ENCODE measurements around the gene BEAN1.
A peak's percentile ranks its signal among the peaks of the same experiment; 100 is the strongest.

The BEAN1 gene

GRCh38 chr16:66395806-66396555, 31.1 kb upstream of the BEAN1 start:
- DNase-seq (ENCODE audit: low read depth, low spot score) = no peak

GRCh38 chr16:66397736-66398433, 29.2 kb upstream of the BEAN1 start:
- DNase-seq (ENCODE audit: low read depth, low spot score) = no peak

- no peak for DNase-seq (ENCODE audit: low read depth, low spot score)
Measured at GRCh38 chr16:66399031-66399430, 28.1 kb upstream of the BEAN1 start.

GRCh38 chr16:66399930-66400329, 27.2 kb upstream of the BEAN1 start:
- DNase-seq (ENCODE audit: low read depth, low spot score) = no peak

GRCh38 chr16:66400503-66401380, 26.4 kb upstream of the BEAN1 start:
- no peak for DNase-seq (ENCODE audit: low read depth, low spot score)

GRCh38 chr16:66401610-66402009, 25.5 kb upstream of the BEAN1 start:
- no peak for DNase-seq (ENCODE audit: low read depth, low spot score)

- DNase-seq (ENCODE audit: low read depth, low spot score) = no peak
Measured at GRCh38 chr16:66402166-66402565, 24.9 kb upstream of the BEAN1 start.

- DNase-seq (ENCODE audit: low read depth, low spot score) = no peak
Measured at GRCh38 chr16:66402591-66403230, 24.4 kb upstream of the BEAN1 start.

GRCh38 chr16:66403531-66404145, 23.5 kb upstream of the BEAN1 start:
- no peak for DNase-seq (ENCODE audit: low read depth, low spot score)

GRCh38 chr16:66405057-66405783, 21.9 kb upstream of the BEAN1 start:
- DNase-seq (ENCODE audit: low read depth, low spot score) = no peak

- peak; percentile 87 for DNase-seq (ENCODE audit: low read depth, low spot score)
Measured at GRCh38 chr16:66406534-66407221, 20.4 kb upstream of the BEAN1 start.

GRCh38 chr16:66408163-66409048, 18.7 kb upstream of the BEAN1 start:
- DNase-seq (ENCODE audit: low read depth, low spot score) = peak; percentile 81

- peak; percentile 77 for DNase-seq (ENCODE audit: low read depth, low spot score)
Measured at GRCh38 chr16:66409156-66409555, 17.9 kb upstream of the BEAN1 start.

GRCh38 chr16:66412182-66412581, 14.9 kb upstream of the BEAN1 start:
- no peak for DNase-seq (ENCODE audit: low read depth, low spot score)

- DNase-seq (ENCODE audit: low read depth, low spot score) = no peak
Measured at GRCh38 chr16:66414891-66415290, 12.2 kb upstream of the BEAN1 start.

GRCh38 chr16:66416136-66416535, 11.0 kb upstream of the BEAN1 start:
- no peak for DNase-seq (ENCODE audit: low read depth, low spot score)

- DNase-seq (ENCODE audit: low read depth, low spot score) = no peak
Measured at GRCh38 chr16:66416939-66417700, 10.0 kb upstream of the BEAN1 start.

All from astrocyte of the hippocampus (primary cell).